ENCODE measurements around the gene SLCO2A1. TPM values are rescaled to one million over a fixed set of nuclear protein-coding genes. Genes with fewer than 3 reads are reported as not detected.
A peak's percentile ranks its signal among the peaks of the same experiment; 100 is the strongest.

SLCO2A1 gene
- total RNA-seq, 4 donors from 2014 or later, result 7.8 to 12.0 (median 11.1) TPM

GRCh38 chr3:134039161-134039862 lies 9.6 kb upstream of the SLCO2A1 start:
- Histone ChIP-seq H3K4me1 (no peaks in the 10 kb centered on the region), H3K4me3 (no peak overlapping the region), H3K27me3 (no peaks in the 10 kb centered on the region), H3K27ac (no peak overlapping the region), H3K36me3 (no peaks in the 10 kb centered on the region), H3K9me3 (peaks cover 0 to 3% (median 0%) of the 10 kb centered on the region in 3 donors)
- ATAC-seq, result peak; percentile 32
- WGBS, 2 donors (ENCODE audit: low coverage in 1 of 2), result 58 to 63% methylated on average over 2 to 4 of the region's 8 CpGs
- TF ChIP-seq POLR2A (IDR thresholded peaks at IDR 0.05), result no peak
- TF ChIP-seq POLR2AphosphoS5 (IDR thresholded peaks at IDR 0.05), result no peak
- TF ChIP-seq EP300 (IDR thresholded peaks at IDR 0.05), result no peak
- peak in 1 of 4 experiments; percentile 23 for TF ChIP-seq CTCF (IDR thresholded peaks at IDR 0.05)

GRCh38 chr3:134038716-134039115 lies 9.0 kb upstream of the SLCO2A1 start:
- ATAC-seq, result peak; percentile 15
- TF ChIP-seq EP300 (IDR thresholded peaks at IDR 0.05) (no peak), CTCF (IDR thresholded peaks at IDR 0.05) (no peak), POLR2AphosphoS5 (IDR thresholded peaks at IDR 0.05) (no peak), POLR2A (IDR thresholded peaks at IDR 0.05) (no peak)
- Histone ChIP-seq H3K4me3 (no peak overlapping the region), H3K9me3 (no peaks in the 10 kb centered on the region), H3K27me3 (no peaks in the 10 kb centered on the region), H3K27ac (no peak overlapping the region), H3K4me1 (no peaks in the 10 kb centered on the region), H3K36me3 (no peaks in the 10 kb centered on the region)
- 87 to 100% methylated on average over 2 to 3 of the region's 8 CpGs for WGBS, 2 donors (ENCODE audit: low coverage in 1 of 2)

- ATAC-seq, result no peak
- Histone ChIP-seq H3K4me3 (no peak overlapping the region), H3K27ac (no peak overlapping the region), H3K4me1 (no peaks in the 10 kb centered on the region), H3K36me3 (no peaks in the 10 kb centered on the region), H3K27me3 (no peaks in the 10 kb centered on the region), H3K9me3 (no peaks in the 10 kb centered on the region)
- TF ChIP-seq POLR2A (IDR thresholded peaks at IDR 0.05), result no peak
- no peak for TF ChIP-seq EP300 (IDR thresholded peaks at IDR 0.05)
- no peak for TF ChIP-seq CTCF (IDR thresholded peaks at IDR 0.05)
- no peak for TF ChIP-seq POLR2AphosphoS5 (IDR thresholded peaks at IDR 0.05)
- 67 to 84% methylated on average over 5 to 7 of the region's 10 CpGs for whole genome bisulfite sequencing, 2 donors (ENCODE audit: low coverage in 1 of 2)
Measured at GRCh38 chr3:134038071-134038491, 8.4 kb upstream of the SLCO2A1 start.

- WGBS, 2 donors (ENCODE audit: low coverage in 1 of 2), result 90% methylated on average over 2 of the region's 5 CpGs; no CpG with 5 or more reads in 1 of the 2 donors
- Histone ChIP-seq H3K36me3 (no peaks in the 10 kb centered on the region), H3K4me1 (no peaks in the 10 kb centered on the region), H3K27ac (no peak overlapping the region), H3K4me3 (no peak overlapping the region), H3K27me3 (no peaks in the 10 kb centered on the region), H3K9me3 (no peaks in the 10 kb centered on the region)
- no peak for TF ChIP-seq EP300 (IDR thresholded peaks at IDR 0.05)
- ATAC-seq, result no peak
Measured at GRCh38 chr3:134037168-134037567, 7.4 kb upstream of the SLCO2A1 start.

GRCh38 chr3:134036291-134036690 lies 6.6 kb upstream of the SLCO2A1 start:
- no peak overlapping the region for H3K4me3 ChIP-seq
- H3K9me3 ChIP-seq, result no peaks in the 10 kb centered on the region
- no peak overlapping the region for H3K27ac ChIP-seq
- ATAC-seq, result no peak
- TF ChIP-seq CTCF (IDR thresholded peaks at IDR 0.05), result no peak
- 80 to 87% methylated on average over 3 of the region's 5 CpGs for WGBS, 2 donors (ENCODE audit: low coverage in 1 of 2)
- H3K36me3 ChIP-seq, result no peaks in the 10 kb centered on the region
- H3K4me1 ChIP-seq, result no peaks in the 10 kb centered on the region
- no peaks in the 10 kb centered on the region for H3K27me3 ChIP-seq

All from gastroesophageal sphincter (tissue), 4 donors.